Mucosa of stomach (tissue), 1 donor: Measurements from ENCODE around the gene CRB1.

Experiments used
- H3K27me3 ChIP-seq: one replicate; pipeline ENCODE4 v1.7.0; 2013; ENCODE audit warnings: mild to moderate bottlenecking, low read length; ENCODE audit not compliant: control insufficient read depth, insufficient read depth
- H3K36me3 ChIP-seq: one replicate; pipeline ENCODE4 v1.7.0; 2013; ENCODE audit warnings: low read length; ENCODE audit not compliant: control insufficient read depth, insufficient read depth
- H3K4me1 ChIP-seq: one replicate; pipeline ENCODE4 v1.7.0; 2013; ENCODE audit warnings: mild to moderate bottlenecking, low read length; ENCODE audit not compliant: control insufficient read depth, insufficient read depth
- H3K4me3 ChIP-seq: one replicate; pipeline ENCODE4 v1.7.0; 2013; ENCODE audit warnings: low read length
- H3K9ac ChIP-seq: one replicate; pipeline ENCODE4 v1.7.0; 2013; ENCODE audit warnings: mild to moderate bottlenecking, low read length, moderate library complexity
- H3K9me3 ChIP-seq: one replicate; pipeline ENCODE4 v1.7.0; 2013; ENCODE audit warnings: mild to moderate bottlenecking, low read length, moderate library complexity; ENCODE audit not compliant: control insufficient read depth
- donor health status: Pancreatic carcinoma.

The CRB1 gene

DNA sequence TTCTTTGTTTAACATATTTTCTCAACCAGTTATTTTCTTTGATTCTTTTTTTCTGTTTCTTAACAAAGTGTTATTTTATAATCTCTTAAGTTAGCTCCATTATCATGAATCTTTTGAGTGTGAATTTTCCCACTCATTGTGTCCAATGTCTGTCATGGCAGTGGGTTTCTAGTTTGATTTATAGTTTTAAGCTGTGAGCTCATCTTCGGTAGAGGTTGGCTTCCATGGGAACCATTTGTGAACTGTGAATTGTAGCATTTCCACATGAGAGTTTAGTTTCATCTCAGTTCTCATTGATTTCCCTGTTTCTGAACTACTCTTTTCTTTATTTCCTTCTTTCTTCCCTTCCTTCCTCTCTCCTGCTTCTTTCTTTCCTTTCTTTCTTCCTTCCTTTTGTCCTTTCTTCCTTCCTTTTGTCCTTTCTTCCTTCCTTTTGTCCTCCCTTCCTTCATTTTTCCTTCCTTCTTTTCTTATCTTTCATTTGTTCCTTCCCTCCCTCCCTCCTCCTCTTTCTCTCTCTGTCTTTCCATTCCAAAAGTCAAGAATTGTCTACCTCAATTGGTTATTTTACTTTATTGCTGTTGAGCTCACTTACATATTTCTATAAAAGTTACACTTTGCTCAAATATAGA, 3.0 kb upstream of the CRB1 start:
- Histone ChIP-seq H3K9ac (no peak overlapping the region), H3K9me3 (no peaks in the 10 kb centered on the region), H3K27me3 (no peaks in the 10 kb centered on the region), H3K36me3 (no peaks in the 10 kb centered on the region), H3K4me3 (no peak overlapping the region), H3K4me1 (no peaks in the 10 kb centered on the region)

DNA sequence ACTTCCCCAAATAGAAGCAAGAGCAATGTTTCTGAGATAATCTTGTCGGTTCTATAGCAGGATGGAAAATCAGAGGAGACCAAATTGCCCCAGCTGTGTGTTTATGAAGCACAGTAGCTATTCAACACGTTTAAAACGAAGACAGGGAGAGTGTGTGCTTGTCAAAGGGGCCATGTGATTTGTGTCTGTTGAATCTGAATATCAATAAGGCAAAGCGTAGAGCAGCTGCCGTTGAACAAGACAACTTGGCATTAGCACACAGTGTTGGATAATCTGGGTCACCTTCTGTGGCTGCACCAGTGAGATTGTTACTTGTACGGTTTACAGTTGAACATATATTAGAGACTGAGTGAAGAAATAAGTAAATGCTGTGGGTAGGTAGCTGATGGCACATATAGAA, 1.0 kb downstream of the CRB1 start:
- Histone ChIP-seq H3K27me3 (no peaks in the 10 kb centered on the region), H3K4me3 (no peak overlapping the region), H3K9me3 (no peaks in the 10 kb centered on the region), H3K9ac (no peak overlapping the region), H3K4me1 (no peaks in the 10 kb centered on the region), H3K36me3 (no peaks in the 10 kb centered on the region)

DNA sequence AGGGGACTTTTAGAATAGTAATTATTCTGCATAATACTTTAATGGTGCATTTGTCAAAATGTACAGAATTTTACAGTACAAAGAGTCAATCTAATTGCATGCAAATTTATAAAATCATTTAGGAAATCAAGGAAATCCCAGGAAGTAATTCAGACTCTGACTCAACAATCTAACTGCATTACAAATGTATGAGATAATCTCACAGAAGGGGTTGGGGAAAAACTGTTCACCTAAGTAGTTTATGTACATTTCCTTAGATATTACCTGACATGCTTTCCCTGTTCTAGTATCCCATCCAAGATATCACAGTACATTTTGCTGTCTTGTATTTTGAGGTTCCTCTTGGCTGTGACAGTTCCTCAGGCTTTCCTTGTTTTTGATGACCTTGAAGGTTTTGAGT, 4.7 kb downstream of the CRB1 start:
- no peaks in the 10 kb centered on the region for H3K9me3 ChIP-seq
- H3K27me3 ChIP-seq = no peaks in the 10 kb centered on the region
- H3K4me1 ChIP-seq = no peaks in the 10 kb centered on the region
- no peak overlapping the region for H3K4me3 ChIP-seq
- H3K9ac ChIP-seq = no peak overlapping the region
- H3K36me3 ChIP-seq = no peaks in the 10 kb centered on the region

DNA sequence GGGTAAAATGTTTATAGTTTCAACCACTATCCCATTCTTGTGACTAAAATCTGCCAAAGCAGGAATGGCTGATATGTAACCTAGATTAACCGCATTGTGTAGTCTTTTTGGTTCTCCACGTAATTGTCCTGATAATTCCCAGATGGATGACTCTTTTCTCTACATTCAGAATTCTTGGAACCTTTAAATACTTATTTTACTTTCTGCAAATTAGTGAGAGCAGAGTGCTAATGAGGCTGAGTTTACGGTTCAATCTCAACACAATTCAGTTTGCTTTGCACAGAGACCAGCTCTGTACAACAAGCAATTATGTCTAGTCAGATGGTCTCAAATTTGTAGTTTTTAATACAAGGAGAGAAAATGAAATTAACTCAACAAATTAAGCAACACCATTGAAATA, 9.1 kb downstream of the CRB1 start:
- Histone ChIP-seq H3K36me3 (no peaks in the 10 kb centered on the region), H3K4me1 (no peaks in the 10 kb centered on the region), H3K4me3 (no peak overlapping the region), H3K27me3 (no peaks in the 10 kb centered on the region), H3K9ac (no peak overlapping the region), H3K9me3 (no peaks in the 10 kb centered on the region)

DNA sequence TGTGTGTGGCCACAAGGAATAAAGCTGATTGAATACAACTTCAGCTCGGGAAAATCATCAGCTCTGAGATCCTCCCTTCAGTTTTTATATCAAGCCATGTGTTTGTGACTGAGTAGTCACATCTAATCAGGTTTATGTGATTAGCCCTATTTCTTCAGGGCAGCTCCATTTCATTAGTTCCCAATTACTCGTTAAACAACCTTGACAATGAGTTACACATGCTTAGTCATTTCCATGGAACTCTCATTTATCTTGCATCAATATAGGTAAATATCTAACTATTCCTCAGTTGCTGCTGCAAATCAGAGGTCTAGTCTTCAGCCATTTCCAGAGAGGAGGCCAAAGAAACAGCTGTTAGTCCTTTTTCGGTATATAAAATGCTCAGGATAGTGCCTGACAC, 16.3 kb downstream of the CRB1 start:
- Histone ChIP-seq H3K4me3 (no peak overlapping the region), H3K9me3 (no peaks in the 10 kb centered on the region)

DNA sequence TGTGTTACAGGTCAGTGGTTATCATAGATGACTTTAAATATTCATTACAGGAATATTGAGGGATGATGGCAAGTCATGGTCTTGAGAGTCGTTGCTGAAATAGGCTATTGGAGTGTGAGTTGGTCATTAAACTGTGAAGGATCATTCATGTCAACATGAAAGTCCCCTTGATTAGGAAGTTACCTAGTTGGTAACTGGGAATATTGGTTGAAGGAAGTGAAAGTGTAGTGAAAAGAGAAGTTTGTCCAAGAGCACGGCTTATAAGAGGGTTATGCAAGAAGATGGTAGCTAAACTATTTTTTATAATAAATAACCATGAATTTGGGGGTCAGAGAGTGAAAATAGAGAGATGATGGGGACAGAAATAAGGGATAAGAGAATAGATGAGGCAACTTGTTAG, 16.9 kb downstream of the CRB1 start:
- Histone ChIP-seq H3K9me3 (no peaks in the 10 kb centered on the region), H3K36me3 (no peaks in the 10 kb centered on the region), H3K4me1 (no peaks in the 10 kb centered on the region), H3K4me3 (no peak overlapping the region), H3K27me3 (no peaks in the 10 kb centered on the region), H3K9ac (no peak overlapping the region)

More for the DNA sequence above, 16.3 kb downstream of the CRB1 start:
- no peak overlapping the region for H3K9ac ChIP-seq
- no peaks in the 10 kb centered on the region for H3K36me3 ChIP-seq
- no peaks in the 10 kb centered on the region for H3K4me1 ChIP-seq
- H3K27me3 ChIP-seq = no peaks in the 10 kb centered on the region

DNA sequence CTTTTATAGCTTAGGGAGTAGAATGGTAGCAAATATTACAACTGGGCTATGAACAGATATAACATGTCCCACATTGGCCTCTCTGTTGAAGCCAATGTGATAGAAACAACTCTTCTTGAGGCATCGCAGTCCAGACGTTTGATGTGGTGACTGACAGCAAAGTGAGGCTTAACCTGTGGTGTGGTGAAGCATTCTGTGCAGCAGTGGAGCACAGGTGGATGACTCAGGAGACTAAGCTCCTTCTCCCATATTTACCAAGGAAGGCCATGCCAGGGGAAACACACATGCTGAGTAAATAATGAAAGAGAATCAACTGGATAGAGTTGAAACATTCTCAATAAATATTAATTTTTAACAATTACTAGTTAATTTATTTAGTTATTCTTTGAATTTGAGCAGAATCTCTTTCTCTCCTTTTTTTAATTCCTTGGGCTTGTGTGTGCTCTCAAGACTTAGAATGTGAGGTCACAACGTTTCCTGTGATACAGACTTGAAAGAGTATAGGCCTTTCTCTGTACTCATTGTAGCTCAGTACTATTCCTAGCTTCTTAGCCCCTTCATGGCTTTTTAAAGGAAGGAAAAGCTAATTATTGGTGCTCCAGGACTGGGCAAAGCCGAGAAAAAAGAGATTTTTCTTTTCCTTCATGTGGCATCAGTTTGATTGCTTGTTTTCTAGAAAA, 17.6 kb downstream of the CRB1 start:
- H3K4me1 ChIP-seq = no peaks in the 10 kb centered on the region
- H3K36me3 ChIP-seq = no peaks in the 10 kb centered on the region
- no peak overlapping the region for H3K9ac ChIP-seq

DNA sequence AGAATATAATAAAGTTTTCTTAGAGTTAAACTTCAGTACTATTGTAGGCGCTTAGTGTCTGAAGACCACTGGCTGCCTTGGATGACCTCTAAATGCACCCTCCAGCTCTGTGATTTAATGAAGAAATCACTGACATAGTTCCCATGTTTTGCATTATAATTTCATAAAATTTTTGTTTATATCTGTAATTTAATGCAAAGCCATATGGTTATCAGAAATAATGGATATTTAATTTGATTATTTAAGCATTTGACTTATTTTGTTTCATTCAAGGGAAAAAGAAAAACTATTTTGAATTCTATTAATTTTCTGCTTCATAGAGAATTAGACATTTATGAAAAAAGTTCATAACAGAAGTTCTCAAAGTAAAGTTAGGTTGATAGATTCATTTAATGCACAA, 18.6 kb downstream of the CRB1 start:
- no peaks in the 10 kb centered on the region for H3K4me1 ChIP-seq
- no peaks in the 10 kb centered on the region for H3K9me3 ChIP-seq
- H3K4me3 ChIP-seq = no peak overlapping the region
- no peaks in the 10 kb centered on the region for H3K36me3 ChIP-seq
- no peak overlapping the region for H3K9ac ChIP-seq
- no peaks in the 10 kb centered on the region for H3K27me3 ChIP-seq

More for the DNA sequence above, 17.6 kb downstream of the CRB1 start:
- Histone ChIP-seq H3K4me3 (no peak overlapping the region), H3K9me3 (no peaks in the 10 kb centered on the region), H3K27me3 (no peaks in the 10 kb centered on the region)

DNA sequence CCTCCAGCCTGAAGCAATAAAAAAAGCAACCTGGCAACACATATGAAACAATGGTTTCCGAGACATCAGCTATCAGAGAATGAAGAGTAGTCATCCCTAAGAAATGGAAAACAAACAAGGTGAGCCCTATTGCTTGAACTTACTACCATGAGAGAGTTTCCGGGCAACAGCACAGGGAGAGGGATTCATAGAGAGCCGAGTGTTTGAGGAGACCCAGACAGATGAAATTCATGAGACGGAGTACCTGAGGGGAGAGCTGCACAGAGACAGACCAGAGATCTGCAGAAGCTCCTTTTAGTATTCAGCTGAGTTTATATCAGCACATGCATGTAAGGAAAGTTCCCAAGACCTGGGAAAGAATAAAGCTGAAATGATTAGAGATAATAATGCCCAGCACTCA, 19.8 kb downstream of the CRB1 start:
- Histone ChIP-seq H3K9ac (no peak overlapping the region), H3K9me3 (no peaks in the 10 kb centered on the region), H3K4me3 (no peak overlapping the region), H3K36me3 (no peaks in the 10 kb centered on the region), H3K27me3 (no peaks in the 10 kb centered on the region), H3K4me1 (no peaks in the 10 kb centered on the region)

DNA sequence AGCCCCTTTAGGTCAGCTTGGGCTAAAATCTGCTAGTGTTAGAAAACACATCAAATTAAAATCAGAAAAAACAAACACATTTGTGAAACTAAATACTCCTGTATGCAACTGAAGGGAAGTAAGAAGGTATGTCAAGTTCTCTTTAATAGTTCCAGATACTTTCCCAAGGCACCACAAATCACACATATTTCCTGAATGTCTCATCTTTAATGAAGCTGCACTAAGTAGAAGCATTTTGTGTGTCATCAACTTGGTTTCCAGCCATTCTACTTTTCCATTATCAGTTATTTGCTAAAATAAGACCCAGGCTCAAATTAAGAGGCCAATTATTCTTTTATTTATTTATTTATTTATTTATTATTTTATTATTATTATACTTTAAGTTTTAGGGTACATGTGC, 34.7 kb downstream of the CRB1 start:
- no peaks in the 10 kb centered on the region for H3K36me3 ChIP-seq
- H3K9me3 ChIP-seq = no peaks in the 10 kb centered on the region
- H3K9ac ChIP-seq = no peak overlapping the region
- H3K4me3 ChIP-seq = no peak overlapping the region
- H3K4me1 ChIP-seq = no peaks in the 10 kb centered on the region
- no peaks in the 10 kb centered on the region for H3K27me3 ChIP-seq

DNA sequence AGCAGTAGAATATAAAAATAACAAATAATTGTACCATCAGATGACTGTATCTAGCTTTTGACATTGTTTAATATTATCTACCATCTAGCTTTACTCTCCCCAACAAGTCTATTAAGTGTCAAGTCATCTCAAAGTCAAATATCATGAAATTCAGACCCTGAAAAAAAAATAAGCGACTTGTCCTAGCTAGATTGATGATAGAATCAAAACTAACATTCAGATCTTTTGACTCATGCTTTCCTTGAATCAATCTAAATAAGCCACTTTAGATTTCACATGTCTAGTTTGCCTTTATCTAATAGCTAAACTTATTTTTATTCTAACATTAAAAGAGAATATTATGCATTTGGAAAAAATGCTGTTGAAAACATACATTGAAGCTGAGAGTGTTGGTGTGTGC, 35.4 kb downstream of the CRB1 start:
- no peak overlapping the region for H3K4me3 ChIP-seq
- H3K9ac ChIP-seq = no peak overlapping the region
- no peaks in the 10 kb centered on the region for H3K4me1 ChIP-seq
- H3K27me3 ChIP-seq = no peaks in the 10 kb centered on the region
- no peaks in the 10 kb centered on the region for H3K9me3 ChIP-seq
- H3K36me3 ChIP-seq = no peaks in the 10 kb centered on the region

DNA sequence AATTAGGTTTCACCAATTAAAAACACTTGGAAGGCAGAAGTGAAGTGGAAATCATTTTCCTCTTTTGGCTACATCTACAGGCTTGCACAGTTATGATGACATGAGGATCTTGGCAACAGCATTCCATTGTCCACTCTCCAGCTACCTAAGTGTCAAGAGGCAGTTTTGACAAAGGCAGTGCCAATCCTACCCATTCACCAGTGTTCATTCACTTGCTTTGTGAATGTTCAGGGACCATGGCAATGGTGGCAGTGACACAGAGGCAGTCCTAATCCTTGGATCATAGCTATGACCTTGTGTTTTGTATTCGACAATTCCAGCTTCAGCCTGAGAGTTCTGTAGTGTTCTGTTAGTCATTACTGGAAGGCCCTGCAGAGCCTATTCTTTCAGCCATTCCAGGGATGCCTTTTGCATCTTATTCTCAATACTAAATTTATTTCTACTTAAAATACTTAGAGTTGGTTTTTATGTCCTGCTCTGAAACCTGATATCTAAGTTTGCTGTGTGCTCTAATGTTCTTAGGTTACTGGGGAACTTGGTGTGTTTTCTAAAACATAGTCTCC, 36.7 kb downstream of the CRB1 start:
- Histone ChIP-seq H3K9me3 (no peaks in the 10 kb centered on the region), H3K27me3 (no peaks in the 10 kb centered on the region), H3K36me3 (no peaks in the 10 kb centered on the region), H3K4me1 (no peaks in the 10 kb centered on the region), H3K4me3 (no peak overlapping the region), H3K9ac (no peak overlapping the region)
